Naive thymus-derived CD8-positive, alpha-beta T cell (primary cell): Measurements from ENCODE around the gene ZNF280D. TPM values are rescaled to one million over a fixed set of nuclear protein-coding genes. Genes with fewer than 3 reads are reported as not detected.

Source experiments
- ATAC-seq, 2 donors: fragments of 150-1000 bp; cut with Tn5 transposase in 1 of 2; sonication (Bioruptor Pico), chemical (Tn5 transposase) in 1 of 2; 1 replicate in 1 of 2; 2 replicates in 1 of 2; pipeline ENCODE4 v1.10.0; 2021; ENCODE audit warnings: mild to moderate bottlenecking in 2 of 2, moderate library complexity in 2 of 2
- POLR2A ChIA-PET: fragments of 350-600 bp; sonication (Branson Sonifier 250); formaldehyde crosslinking; loops from one replicate; lab custom pipeline; 2021; ENCODE audit warnings: antibody characterized with exemption; lab: Charles Lee
- DNase-seq, 10 donors: peaks; one replicate each; pipeline versions ENCODE4 v3.0.0 to v3.0.0-alpha.2; 2020 to 2022
- H3K27ac Mint-ChIP-seq, 10 donors: one replicate each; pipeline ENCODE4 v1.8.0; 2020 to 2022; ENCODE audit warnings: mild to moderate bottlenecking in 10 of 10, mixed read lengths in 10 of 10, moderate library complexity in 4 of 10, inconsistent platforms in 1 of 10
- H3K27me3 Mint-ChIP-seq, 5 donors: one replicate each; pipeline ENCODE4 v1.8.0; 2021 to 2022; ENCODE audit warnings: mixed read lengths in 5 of 5
- H3K36me3 Mint-ChIP-seq, 3 donors: one replicate each; pipeline ENCODE4 v1.8.0; 2020 to 2022; ENCODE audit warnings: mixed read lengths in 3 of 3, mild to moderate bottlenecking in 2 of 3, inconsistent platforms in 1 of 3
- H3K4me1 Mint-ChIP-seq, 4 donors: one replicate each; pipeline ENCODE4 v1.8.0; 2021 to 2022; ENCODE audit warnings: mixed read lengths in 4 of 4
- H3K4me3 Mint-ChIP-seq, 10 donors: one replicate each; pipeline ENCODE4 v1.8.0; 2020 to 2022; ENCODE audit warnings: mild to moderate bottlenecking in 10 of 10, mixed read lengths in 10 of 10, moderate library complexity in 6 of 10, inconsistent platforms in 1 of 10
- H3K9me3 Mint-ChIP-seq, 9 donors: one replicate each; pipeline ENCODE4 v1.8.0; 2020 to 2022; ENCODE audit warnings: mixed read lengths in 9 of 9, mild to moderate bottlenecking in 3 of 9, inconsistent platforms in 1 of 9, moderate library complexity in 1 of 9
- polyA plus RNA-seq, 3 donors: library from polyadenylated mRNA; unstranded; fragments of 300-500 nt; fragmentation: Illumina TruSeq; gene quantifications; one replicate each; pipeline ENCODE4 v1.2.3, GENCODE V29; 2021
- total RNA-seq, 8 experiments: library from RNA in 2 of 8; stranded (reverse) in 2 of 8; gene quantifications; one replicate each; pipeline ENCODE4 v1.2.3 and lab custom pipeline; 2021 to 2026

ZNF280D gene
- total and polyA plus RNA-seq, 5 experiments from 2014 or later, result 10.6 to 51.1 (median 14.4) TPM

DNA sequence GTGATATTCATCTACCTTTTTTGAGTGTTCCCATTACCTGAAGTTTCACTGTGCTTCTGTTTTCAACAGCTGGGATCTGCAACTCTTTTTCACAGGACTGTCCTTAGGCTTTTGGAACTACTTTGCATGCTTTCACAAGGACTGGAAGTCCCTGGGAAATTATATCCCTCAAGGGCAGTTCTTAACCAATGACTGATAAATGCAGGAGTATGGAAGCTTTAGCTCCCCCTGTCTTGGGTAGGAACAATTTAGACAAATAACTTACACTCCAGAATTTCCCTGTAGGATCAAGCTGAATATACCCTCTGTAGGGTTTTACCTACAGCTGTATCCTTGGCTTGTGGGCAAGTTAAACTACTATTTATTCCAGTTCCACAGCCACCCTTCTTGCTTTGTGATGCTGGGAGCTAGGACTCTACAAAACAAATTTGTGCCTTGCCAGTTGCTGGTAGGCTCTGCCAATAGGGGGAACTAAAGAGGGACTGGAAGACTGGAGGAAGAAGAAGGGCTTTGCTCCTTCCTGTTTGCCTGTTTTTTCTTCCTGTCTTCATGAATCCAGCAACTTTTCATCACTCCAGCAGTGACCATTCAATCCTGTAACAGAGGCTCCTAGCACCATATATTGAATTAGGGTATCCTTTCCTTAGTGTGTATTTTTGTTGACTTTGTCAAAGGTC lies 6.8 kb upstream of the ZNF280D start:
- no peaks in the 10 kb centered on the region for H3K36me3 Mint-ChIP-seq
- ATAC-seq (no peak), DNase-seq (no peak)
- H3K4me1 Mint-ChIP-seq, result no peaks in the 10 kb centered on the region
- POLR2A ChIA-PET, result no interaction called here
- peaks cover 0 to 2% (median 0%) of the 10 kb centered on the region in 9 donors for H3K9me3 Mint-ChIP-seq
- peaks cover 0 to 8% (median 5%) of the 10 kb centered on the region in 5 donors for H3K27me3 Mint-ChIP-seq
- H3K27ac Mint-ChIP-seq, result no peak overlapping the region
- H3K4me3 Mint-ChIP-seq, result no peak overlapping the region

DNA sequence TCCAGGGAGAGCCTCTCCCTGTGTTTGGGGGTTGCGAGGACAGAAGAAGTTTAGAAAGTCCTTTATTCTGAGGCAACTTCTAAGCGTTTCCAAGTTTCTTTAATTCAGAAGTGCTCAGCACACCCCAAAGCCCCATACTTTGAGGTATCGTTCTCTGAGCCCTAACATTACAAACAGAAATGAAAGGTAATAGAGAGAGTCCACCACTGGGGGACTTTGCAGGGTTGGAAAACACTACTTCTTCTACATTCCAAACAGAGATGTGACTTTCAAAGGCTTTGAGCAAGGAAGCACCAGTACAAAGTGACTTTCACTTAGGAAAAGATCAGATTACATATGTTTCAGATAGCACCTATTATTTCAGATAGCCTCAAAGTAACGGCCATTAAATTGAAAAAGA lies 6.2 kb upstream of the ZNF280D start:
- POLR2A ChIA-PET, result no interaction called here
- Mint-ChIP-seq H3K27ac (no peak overlapping the region), H3K4me1 (no peaks in the 10 kb centered on the region), H3K27me3 (peaks cover 0 to 5% (median 4%) of the 10 kb centered on the region in 5 donors), H3K36me3 (no peaks in the 10 kb centered on the region), H3K4me3 (no peak overlapping the region), H3K9me3 (peaks cover 0 to 4% (median 0%) of the 10 kb centered on the region in 9 donors)
- ATAC-seq (no peak), DNase-seq (no peak)

DNA sequence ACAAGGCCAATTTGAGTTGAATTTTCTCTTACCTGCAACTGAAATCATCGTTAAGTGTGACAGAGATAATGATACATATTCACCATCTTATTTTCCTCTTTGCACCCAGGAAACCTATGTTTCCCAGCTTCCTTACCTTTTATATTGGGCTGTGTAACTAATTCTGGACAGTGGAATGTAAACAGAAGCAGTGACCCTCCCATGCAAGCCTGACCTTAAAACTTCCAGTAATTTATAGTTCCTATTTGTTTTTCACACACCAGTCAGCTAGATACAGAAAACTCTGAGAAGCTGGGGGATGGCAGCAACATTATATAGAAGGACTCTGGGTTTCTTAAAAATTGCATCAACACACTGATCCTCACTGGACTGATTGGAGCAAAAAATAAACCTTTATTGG lies 4.5 kb upstream of the ZNF280D start:
- DNase-seq (no peak), ATAC-seq (no peak)
- Mint-ChIP-seq H3K27ac (no peak overlapping the region), H3K27me3 (peaks cover 0 to 4% (median 0%) of the 10 kb centered on the region in 5 donors), H3K4me1 (peaks cover 1 to 3% (median 2%) of the 10 kb centered on the region in 4 donors), H3K9me3 (peaks cover 0 to 4% (median 0%) of the 10 kb centered on the region in 9 donors), H3K4me3 (no peak overlapping the region), H3K36me3 (no peaks in the 10 kb centered on the region)
- POLR2A ChIA-PET, result no interaction called here

DNA sequence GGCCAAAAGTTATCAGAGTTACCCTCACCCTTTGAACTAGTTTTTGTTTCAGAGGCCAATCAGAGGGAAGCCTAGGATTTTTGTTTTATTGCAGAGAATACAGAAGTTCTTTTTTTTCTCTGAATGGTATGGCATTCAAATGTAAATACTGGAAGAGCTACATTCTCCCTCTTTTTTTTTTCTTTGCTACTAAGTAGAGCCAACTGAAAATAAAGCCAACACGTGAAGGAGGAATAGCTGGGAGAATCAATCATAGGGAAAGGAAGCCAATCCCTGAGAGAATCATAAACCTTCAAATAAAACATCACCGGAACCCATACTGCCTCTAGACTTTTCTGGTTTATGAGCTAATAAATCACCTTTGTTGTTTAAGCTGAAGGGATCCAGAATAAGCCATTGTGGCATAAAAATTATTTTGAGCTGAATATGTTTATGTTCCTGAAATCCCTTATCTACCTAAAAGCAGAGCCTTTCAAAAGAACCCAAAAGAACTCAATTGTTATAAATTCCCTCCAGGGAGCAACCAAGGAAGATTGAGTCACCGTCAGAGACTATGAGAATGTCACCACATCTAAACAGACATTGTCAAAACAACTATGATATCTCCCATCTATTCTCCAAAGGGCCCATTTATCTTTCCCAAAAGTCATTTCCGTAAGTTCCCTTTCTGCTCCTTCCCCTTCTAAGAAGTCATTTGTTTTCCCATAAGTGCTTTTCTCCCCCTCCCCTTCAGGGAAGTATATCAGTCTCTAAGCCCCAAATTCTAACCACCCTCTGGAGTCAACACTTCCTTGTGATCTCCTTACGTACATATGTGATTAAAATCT lies 3.8 kb upstream of the ZNF280D start:
- Mint-ChIP-seq H3K27me3 (no peaks in the 10 kb centered on the region), H3K4me1 (peaks cover 3 to 10% (median 8%) of the 10 kb centered on the region in 4 donors), H3K9me3 (peaks cover 0 to 4% (median 0%) of the 10 kb centered on the region in 9 donors), H3K4me3 (no peak overlapping the region), H3K36me3 (no peaks in the 10 kb centered on the region), H3K27ac (no peak overlapping the region)
- ATAC-seq, result no peak
- DNase-seq, result no peak
- POLR2A ChIA-PET, result no interaction called here

DNA sequence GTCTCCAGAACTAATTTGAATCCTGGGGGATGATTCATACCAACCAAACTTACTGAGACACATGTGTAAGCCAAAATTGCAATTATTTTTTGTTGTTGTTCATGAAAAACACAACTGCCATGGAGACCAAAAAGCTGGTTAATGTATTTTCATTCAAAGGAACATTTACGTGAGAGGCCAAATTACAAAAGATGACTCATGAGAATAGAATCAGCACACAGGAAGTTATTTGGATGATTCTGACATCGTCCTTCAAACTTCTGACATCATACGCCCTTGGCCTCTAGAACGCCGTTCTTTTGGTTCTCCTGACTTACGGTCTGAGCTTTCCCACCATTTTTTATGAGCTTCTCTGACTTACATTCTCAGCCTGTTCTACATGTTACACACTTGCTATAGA lies 3.0 kb upstream of the ZNF280D start:
- Mint-ChIP-seq H3K9me3 (peaks cover 0 to 4% (median 0%) of the 10 kb centered on the region in 9 donors), H3K4me3 (no peak overlapping the region), H3K27ac (no peak overlapping the region), H3K27me3 (no peaks in the 10 kb centered on the region), H3K4me1 (peaks cover 6 to 17% (median 16%) of the 10 kb centered on the region in 4 donors), H3K36me3 (no peaks in the 10 kb centered on the region)
- no peak for DNase-seq
- POLR2A ChIA-PET, result interaction anchor here (1.3 kb wide), 1 partner anchor 11 kb away, joined by 3 read pairs; no protein-coding TSS in a partner anchor
- no peak for ATAC-seq

DNA sequence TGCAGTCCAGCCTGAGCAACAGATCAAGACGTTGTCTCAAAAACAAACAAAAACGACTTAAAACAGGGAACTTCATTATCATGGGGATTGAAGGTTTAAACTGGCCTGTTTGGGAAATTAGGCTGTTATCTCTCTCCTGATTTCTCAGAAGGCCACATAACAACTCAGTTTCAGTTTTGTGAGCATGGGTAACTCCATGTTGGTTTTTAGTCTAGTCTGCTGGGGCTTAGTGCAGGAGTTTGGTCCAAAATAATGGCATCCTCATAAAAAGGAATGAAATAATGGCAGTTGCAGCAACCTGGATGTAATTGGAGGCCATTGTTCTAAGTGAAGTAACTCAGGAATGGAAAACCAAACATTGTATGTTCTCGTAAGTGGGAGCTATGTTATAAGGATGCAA lies 2.3 kb upstream of the ZNF280D start:
- Mint-ChIP-seq H3K4me3 (peak overlapping the region in 1 of 10 donors; percentile 49), H3K27ac (no peak overlapping the region)

DNA sequence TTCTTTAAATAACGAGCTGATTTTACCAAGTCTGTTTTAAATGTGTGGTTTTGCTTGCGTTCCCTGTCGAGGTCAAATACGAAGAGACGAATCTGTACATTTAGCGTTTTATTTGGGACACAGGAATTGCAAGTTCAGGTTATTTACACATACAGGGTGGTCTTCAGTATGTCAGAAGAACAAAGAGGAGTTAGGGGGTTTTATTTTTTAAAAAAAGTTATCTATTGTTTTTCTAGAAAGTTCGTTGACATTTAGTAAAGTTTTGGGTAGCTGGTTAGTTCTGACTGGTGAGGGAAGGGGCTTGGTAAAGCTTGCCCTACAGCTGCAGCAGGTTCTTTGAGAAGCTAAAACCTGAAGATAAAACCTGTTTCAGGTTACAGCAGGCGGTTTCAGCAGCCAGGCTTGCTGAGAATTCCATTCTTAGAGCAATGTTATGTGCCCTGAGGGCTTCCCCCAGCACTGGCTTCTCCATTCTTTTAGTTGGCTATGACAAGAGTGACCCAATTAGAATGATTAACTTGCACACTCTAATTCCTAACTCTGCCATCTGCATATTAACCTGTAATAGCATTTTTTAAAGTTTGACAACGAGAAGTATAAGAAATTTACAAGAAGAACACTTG lies 815 bp upstream of the ZNF280D start:
- peaks cover 0 to 7% (median 0%) of the 10 kb centered on the region in 3 donors for H3K36me3 Mint-ChIP-seq
- POLR2A ChIA-PET, result interaction anchor here (1.3 to 1.5 kb wide), 2 partner anchors 11 to 184 kb away, joined by 4 to 8 read pairs; partner anchors contain the start of gene TCF12
- H3K27me3 Mint-ChIP-seq, result no peaks in the 10 kb centered on the region
- peaks cover 0 to 4% (median 0%) of the 10 kb centered on the region in 9 donors for H3K9me3 Mint-ChIP-seq
- peak in 4 of 10 donors; percentile 9 to 30 (median 14) for DNase-seq
- H3K4me1 Mint-ChIP-seq, result peaks cover 13 to 36% (median 32%) of the 10 kb centered on the region in 4 donors
- no peak for ATAC-seq
- peak overlapping the region; percentile 43 to 97 (median 66) for H3K4me3 Mint-ChIP-seq
- H3K27ac Mint-ChIP-seq, result peak overlapping the region; percentile 39 to 87 (median 75)

More for the DNA sequence above, 2.3 kb upstream of the ZNF280D start:
- ATAC-seq (no peak), DNase-seq (no peak)
- peaks cover 0 to 4% (median 0%) of the 10 kb centered on the region in 9 donors for H3K9me3 Mint-ChIP-seq
- POLR2A ChIA-PET, result interaction anchor here (1.3 kb wide), 1 partner anchor 10 kb away, joined by 3 read pairs; no protein-coding TSS in a partner anchor
- peaks cover 12 to 24% (median 23%) of the 10 kb centered on the region in 4 donors for H3K4me1 Mint-ChIP-seq
- peaks cover 0 to 2% (median 0%) of the 10 kb centered on the region in 3 donors for H3K36me3 Mint-ChIP-seq
- H3K27me3 Mint-ChIP-seq, result no peaks in the 10 kb centered on the region

DNA sequence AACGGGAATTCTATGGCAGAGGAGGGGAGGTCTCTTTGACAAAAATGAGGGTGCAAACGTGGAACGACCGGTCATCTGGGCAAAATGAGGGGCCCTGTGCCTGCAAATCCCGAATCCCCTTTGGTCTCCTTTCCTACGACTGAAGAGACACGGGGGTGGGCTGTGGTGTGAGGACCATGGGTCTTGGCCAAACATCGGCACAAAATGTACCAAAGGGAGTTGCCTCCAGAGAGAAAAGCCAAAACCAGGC lies 498 bp downstream of the ZNF280D start:
- H3K27me3 Mint-ChIP-seq, result no peaks in the 10 kb centered on the region
- POLR2A ChIA-PET, result interaction anchor here (0.7 to 1.5 kb wide), 2 partner anchors 12 to 46 kb away, joined by 3 to 8 read pairs; no protein-coding TSS in a partner anchor
- no peak for DNase-seq
- H3K9me3 Mint-ChIP-seq, result peaks cover 0 to 4% (median 0%) of the 10 kb centered on the region in 9 donors
- H3K36me3 Mint-ChIP-seq, result peaks cover 0 to 7% (median 0%) of the 10 kb centered on the region in 3 donors
- peak overlapping the region; percentile 89 to 97 (median 96) for H3K4me3 Mint-ChIP-seq
- H3K27ac Mint-ChIP-seq, result peak overlapping the region; percentile 90 to 99 (median 97)
- ATAC-seq, result no peak
- H3K4me1 Mint-ChIP-seq, result peaks cover 16 to 46% (median 40%) of the 10 kb centered on the region in 4 donors

DNA sequence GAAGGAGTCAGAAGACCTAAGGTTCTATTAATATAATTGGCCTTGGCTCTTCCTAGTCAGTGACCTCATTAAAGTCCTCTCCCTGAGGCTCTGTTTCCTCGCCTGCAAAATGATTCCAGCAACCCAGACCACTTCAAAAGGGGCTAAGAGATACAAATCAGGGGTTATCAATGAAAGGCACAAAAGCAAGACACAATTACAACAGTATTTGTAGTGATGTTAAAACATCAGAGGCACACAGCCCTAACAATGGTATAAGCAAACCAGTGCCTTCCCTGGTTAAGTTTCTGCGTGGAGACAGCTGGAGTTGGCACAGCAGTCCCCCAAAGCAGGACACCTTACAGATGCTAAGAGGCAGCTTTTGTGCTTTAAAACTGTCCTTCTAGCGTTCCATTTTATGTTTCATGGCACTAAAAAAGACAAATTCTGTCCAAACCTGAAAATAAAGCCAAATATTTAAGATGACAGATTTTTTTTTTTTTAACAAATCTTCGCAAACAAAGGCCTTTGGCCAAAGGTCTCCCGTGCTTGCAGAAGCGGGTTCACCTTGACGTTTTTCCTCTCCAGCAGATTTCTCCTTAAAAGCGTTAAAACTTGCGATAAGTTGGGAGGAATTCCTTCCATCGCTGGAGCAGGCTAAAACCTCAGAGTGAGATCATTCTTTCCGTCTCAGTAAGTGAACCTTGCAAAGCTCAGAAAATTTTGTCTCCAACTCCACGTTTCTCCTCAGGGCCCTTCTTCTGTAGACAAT lies 999 bp downstream of the ZNF280D start:
- peaks cover 17 to 50% (median 42%) of the 10 kb centered on the region in 4 donors for H3K4me1 Mint-ChIP-seq
- ATAC-seq (peak in 1 of 2 donors; percentile 12), DNase-seq (peak in 4 of 10 donors; percentile 7 to 22 (median 13))
- H3K27ac Mint-ChIP-seq, result peak overlapping the region; percentile 90 to 99 (median 97)
- H3K27me3 Mint-ChIP-seq, result no peaks in the 10 kb centered on the region
- peaks cover 0 to 4% (median 0%) of the 10 kb centered on the region in 9 donors for H3K9me3 Mint-ChIP-seq
- peak overlapping the region; percentile 89 to 97 (median 96) for H3K4me3 Mint-ChIP-seq
- POLR2A ChIA-PET, result no interaction called here
- peaks cover 0 to 11% (median 4%) of the 10 kb centered on the region in 3 donors for H3K36me3 Mint-ChIP-seq

DNA sequence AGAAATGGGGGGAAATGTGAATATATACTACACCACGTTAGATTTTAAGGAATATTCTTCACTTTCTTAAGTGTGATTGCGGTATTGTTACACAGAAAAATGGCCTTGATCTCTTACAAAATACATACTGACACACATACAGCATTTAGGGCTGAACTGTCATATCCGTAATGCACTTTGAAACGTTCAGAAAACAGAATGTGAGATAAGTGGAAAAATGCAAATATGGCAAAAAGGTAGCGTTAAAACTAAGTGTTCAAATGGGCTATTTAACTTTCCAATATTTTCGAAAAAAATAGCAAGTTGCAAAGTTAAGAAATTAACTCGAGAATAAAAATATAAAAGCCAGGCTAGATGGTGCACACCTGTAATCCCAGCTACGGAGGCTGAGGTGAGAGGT lies 1.8 kb downstream of the ZNF280D start:
- ATAC-seq (no peak), DNase-seq (no peak)
- peaks cover 0 to 18% (median 10%) of the 10 kb centered on the region in 3 donors for H3K36me3 Mint-ChIP-seq
- H3K27ac Mint-ChIP-seq, result peak overlapping the region in 7 of 10 donors; percentile 83 to 99 (median 95)
- peak overlapping the region; percentile 89 to 97 (median 96) for H3K4me3 Mint-ChIP-seq
- POLR2A ChIA-PET, result no interaction called here
- H3K4me1 Mint-ChIP-seq, result peaks cover 20 to 55% (median 46%) of the 10 kb centered on the region in 4 donors
- peaks cover 0 to 4% (median 0%) of the 10 kb centered on the region in 9 donors for H3K9me3 Mint-ChIP-seq
- no peaks in the 10 kb centered on the region for H3K27me3 Mint-ChIP-seq

DNA sequence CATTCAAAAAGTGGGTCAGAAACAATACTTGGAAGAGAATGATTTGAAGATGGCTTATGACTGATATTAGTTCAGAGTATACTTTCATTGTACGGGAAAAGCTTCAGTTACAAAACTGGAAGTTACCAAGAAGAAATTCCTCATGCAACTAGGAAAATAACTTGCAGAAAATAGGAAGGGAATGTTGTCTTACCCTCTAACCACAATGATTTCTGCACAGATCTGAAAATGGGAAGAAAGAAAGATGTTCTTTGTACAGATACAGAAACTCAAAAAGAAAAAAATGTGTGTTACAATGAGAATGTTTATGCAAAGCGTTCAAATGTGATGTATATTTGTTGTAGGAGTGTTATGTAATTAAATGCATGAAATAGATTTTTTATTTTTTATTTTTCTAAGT lies 3.7 kb downstream of the ZNF280D start:
- peaks cover 0 to 20% (median 10%) of the 10 kb centered on the region in 3 donors for H3K36me3 Mint-ChIP-seq
- no peak for ATAC-seq
- no peaks in the 10 kb centered on the region for H3K27me3 Mint-ChIP-seq
- peak overlapping the region in 2 of 10 donors; percentile 28 to 45 for H3K4me3 Mint-ChIP-seq
- POLR2A ChIA-PET, result no interaction called here
- H3K4me1 Mint-ChIP-seq, result peaks cover 27 to 74% (median 64%) of the 10 kb centered on the region in 4 donors
- DNase-seq, result no peak
- H3K27ac Mint-ChIP-seq, result peak overlapping the region in 2 of 10 donors; percentile 10 to 30
- H3K9me3 Mint-ChIP-seq, result peaks cover 0 to 2% (median 0%) of the 10 kb centered on the region in 9 donors
